VCaP (cell line): Measurements from ENCODE around the gene RBM42.
"Not testable (repeated sequence)": the region's sequence is repeated elsewhere in the genome, so short reads cannot be mapped to it uniquely, and the experiment has no call there.

Source experiments
- H3K27ac ChIP-seq: fragments of 450-650 bp; 2 replicates; pipeline ENCODE4 v1.5.1; 2017
- TF ChIP-seq, protein P1 (sequence below): fragments of 450-650 bp; conservative IDR thresholded peaks from 2 replicates; pipeline ENCODE4 v1.5.1; 2017; ENCODE audit warnings: mild to moderate bottlenecking, moderate library complexity

The RBM42 gene

DNA sequence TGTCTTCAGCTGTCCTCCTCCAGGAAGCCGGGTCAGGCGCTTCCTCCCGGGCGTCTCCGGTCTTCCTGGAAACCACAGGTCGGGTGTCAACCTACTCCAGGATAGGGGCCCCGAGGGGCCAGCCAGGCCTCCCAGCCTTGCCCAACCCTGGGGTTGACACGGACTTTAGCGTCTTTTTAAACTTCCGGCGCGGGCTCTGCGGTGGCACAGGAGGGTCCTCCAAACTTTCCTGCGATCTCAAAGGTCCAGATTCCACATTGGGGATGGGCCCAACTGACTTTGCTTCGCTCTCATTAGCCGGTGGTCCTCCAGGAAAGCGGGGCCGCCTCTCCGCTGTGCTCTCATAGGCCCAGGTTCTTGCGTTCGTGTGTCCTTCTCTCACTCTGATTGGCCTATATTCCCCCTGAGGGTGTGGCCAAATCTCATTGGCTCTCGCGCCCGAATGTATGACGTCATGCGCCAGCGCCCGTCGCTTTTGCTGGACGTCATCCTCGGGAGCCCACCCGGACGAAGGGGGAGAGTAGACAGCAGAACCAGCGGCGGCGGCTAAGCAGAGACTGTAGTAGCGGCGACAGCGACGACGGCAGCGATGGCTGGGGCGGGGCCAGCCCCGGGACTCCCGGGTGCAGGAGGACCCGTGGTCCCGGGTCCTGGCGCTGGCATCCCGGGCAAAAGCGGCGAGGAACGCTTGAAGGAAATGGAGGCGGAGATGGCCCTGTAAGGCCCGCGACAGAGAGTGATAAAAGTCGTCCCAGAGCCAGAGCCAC lies at the start of gene RBM42:
RBM42 (plus strand) TSS at position 472 of the 767 bp plus-strand sequence; CDS start at position 590, 118 bp downstream.
- peak within 1 kb of the TSS; percentile 80 for H3K27ac ChIP-seq
- TF ChIP-seq, protein P1, sequence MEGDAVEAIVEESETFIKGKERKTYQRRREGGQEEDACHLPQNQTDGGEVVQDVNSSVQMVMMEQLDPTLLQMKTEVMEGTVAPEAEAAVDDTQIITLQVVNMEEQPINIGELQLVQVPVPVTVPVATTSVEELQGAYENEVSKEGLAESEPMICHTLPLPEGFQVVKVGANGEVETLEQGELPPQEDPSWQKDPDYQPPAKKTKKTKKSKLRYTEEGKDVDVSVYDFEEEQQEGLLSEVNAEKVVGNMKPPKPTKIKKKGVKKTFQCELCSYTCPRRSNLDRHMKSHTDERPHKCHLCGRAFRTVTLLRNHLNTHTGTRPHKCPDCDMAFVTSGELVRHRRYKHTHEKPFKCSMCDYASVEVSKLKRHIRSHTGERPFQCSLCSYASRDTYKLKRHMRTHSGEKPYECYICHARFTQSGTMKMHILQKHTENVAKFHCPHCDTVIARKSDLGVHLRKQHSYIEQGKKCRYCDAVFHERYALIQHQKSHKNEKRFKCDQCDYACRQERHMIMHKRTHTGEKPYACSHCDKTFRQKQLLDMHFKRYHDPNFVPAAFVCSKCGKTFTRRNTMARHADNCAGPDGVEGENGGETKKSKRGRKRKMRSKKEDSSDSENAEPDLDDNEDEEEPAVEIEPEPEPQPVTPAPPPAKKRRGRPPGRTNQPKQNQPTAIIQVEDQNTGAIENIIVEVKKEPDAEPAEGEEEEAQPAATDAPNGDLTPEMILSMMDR = no peak

DNA sequence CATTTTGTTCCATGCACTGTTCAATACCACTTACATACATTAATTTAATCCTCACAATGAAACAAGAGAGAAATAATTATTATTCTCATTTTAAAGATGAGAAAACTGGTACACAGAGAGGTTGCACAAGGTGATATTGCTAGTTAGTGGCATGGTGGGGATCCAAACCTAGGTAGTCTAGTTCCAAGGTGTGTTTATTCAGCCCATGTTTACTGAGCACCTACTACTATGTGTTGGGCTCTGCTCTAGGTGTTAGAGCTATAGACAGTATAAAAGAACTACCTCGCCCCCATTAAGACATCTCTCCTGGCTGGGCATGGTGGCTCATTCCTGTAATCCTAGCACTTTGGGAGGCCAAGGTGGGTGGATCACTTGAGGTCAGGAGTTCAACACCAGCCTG lies 46.1 kb upstream of the RBM42 start:
- TF ChIP-seq, protein P1 = no peak
- H3K27ac ChIP-seq = no peak overlapping the region

DNA sequence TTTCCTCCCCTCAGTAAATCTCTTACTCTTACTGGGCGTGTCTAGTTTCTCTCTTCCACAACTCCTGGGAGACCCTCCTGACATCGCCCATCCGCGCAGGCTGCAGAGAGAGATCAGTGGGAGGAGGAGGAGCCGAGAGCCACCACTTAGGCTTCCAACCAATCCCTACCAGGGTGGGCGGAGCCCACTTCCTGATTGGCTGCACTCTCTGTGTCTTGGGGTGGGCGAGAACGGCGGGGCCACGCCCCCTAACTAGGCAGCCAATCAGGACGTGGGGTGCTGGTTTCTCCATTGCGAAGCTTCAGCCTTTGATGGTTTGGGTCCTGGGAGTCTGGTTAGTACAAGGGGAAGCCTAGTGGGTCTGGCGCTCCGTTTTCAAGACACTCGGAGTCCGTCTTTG lies 43.0 kb upstream of the RBM42 start, which contains the start of gene PMIS2:
PMIS2 (plus strand) TSS at position 326 of the 400 bp plus-strand sequence. CDS start 87 bp downstream, outside the sequence.
- TF ChIP-seq, protein P1 = no peak
- no peak within 1 kb of the TSS for H3K27ac ChIP-seq

- TF ChIP-seq, protein P1 = no peak
- H3K27ac ChIP-seq = no peak overlapping the region
Observed at GRCh38 chr19:35587321-35587720, 41.5 kb upstream of the RBM42 start.

GRCh38 chr19:35590875-35591274 lies 38.0 kb upstream of the RBM42 start:
- no peak overlapping the region for H3K27ac ChIP-seq
- TF ChIP-seq, protein P1 = no peak

GRCh38 chr19:35592226-35592625 lies 36.6 kb upstream of the RBM42 start:
- H3K27ac ChIP-seq = no peak overlapping the region

DNA sequence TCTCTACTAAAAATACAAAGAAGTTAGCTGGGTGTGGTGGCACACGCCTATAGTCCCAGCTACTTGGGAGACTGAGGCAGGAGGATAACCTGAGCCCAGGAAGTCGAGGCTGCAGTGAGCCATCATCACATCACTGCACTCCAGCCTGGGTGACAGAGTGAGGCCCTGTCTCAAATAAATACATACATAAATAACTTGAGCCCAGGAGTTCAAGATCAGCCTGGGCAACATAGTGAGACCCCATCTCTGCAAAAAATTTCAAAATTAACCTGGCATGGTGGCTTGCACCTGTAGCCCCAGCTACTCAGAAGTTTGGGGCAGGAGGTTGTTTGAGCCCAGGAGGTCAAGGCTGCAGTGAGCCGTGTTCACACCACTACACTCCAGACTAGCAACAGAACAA lies 33.8 kb upstream of the RBM42 start:
- not testable (repeated sequence) for H3K27ac ChIP-seq

More at GRCh38 chr19:35592226-35592625, 36.6 kb upstream of the RBM42 start:
- TF ChIP-seq, protein P1 = peak; percentile 67

GRCh38 chr19:35595928-35596327 lies 32.9 kb upstream of the RBM42 start:
- H3K27ac ChIP-seq = no peak overlapping the region
- TF ChIP-seq, protein P1 = no peak
